MM.1S (cell line): ENCODE results near the gene AP5Z1.

Source experiments
- CTCF ChIP-seq: fragments of 300-600 bp; sonication (generic); IDR thresholded peaks from 2 replicates; pipeline ENCODE4 v1.5.1; 2016; ENCODE audit warnings: antibody characterized with exemption, low read length, mixed read lengths
- EZH2 ChIP-seq: fragments of 300-600 bp; sonication (generic); optimal IDR thresholded peaks from 2 replicates; pipeline ENCODE3; 2017; ENCODE audit warnings: low read depth, mild to moderate bottlenecking, antibody characterized with exemption, low read length, mixed read lengths
- EZH2phosphoT487 ChIP-seq: fragments of 300-600 bp; sonication (generic); IDR thresholded peaks from 2 replicates; pipeline ENCODE4 v1.6.1; 2018; ENCODE audit warnings: antibody characterized with exemption, low read length

- TF ChIP-seq CTCF (no peak), EZH2phosphoT487 (no peak), EZH2 (no peak)
Observed at GRCh38 chr7:4808026-4808425, 32.6 kb downstream of the AP5Z1 start.
